HepG2 (cell line): ENCODE measurements around the gene MEX3D. TPM values are rescaled to one million over a fixed set of nuclear protein-coding genes. Genes with fewer than 3 reads are reported as not detected.

Experiments
- GABPA ChIP-seq, 2 experiments: IDR thresholded peaks; 2 replicates each; pipeline ENCODE4 v1.6.1; 2011 to 2016; ENCODE audit warnings: low read depth in 2 of 2, low read length in 1 of 2, missing biosample characterization in 1 of 2, missing genetic modification characterization in 1 of 2
- KDM1A ChIP-seq: IDR thresholded peaks from 2 replicates; pipeline ENCODE4 v1.6.1; 2016; ENCODE audit warnings: missing compliant biosample characterization
- KDM2A ChIP-seq: sonication (generic); formaldehyde crosslinking; IDR thresholded peaks from 2 replicates; pipeline ENCODE4 v1.4.0; 2020; ENCODE audit warnings: low read depth, missing genetic modification reagents, borderline replicate concordance
- KLF16 ChIP-seq, 2 experiments: sonication (generic) in 1 of 2; formaldehyde crosslinking in 1 of 2; IDR thresholded peaks; 2 replicates each; pipeline versions ENCODE4 v1.6.1 to v1.8.0; 2016 to 2023; ENCODE audit warnings: missing genetic modification reagents in 2 of 2, missing compliant biosample characterization in 1 of 2
- MEIS2 ChIP-seq: sonication (generic); formaldehyde crosslinking; IDR thresholded peaks from 2 replicates; pipeline ENCODE4 v1.9.0; 2021; ENCODE audit warnings: mild to moderate bottlenecking, missing genetic modification reagents
- RAD21 ChIP-seq: fragments of 450-650 bp; formaldehyde crosslinking; IDR thresholded peaks from 2 replicates; pipeline ENCODE4 v1.5.0; 2020; ENCODE audit warnings: mild to moderate bottlenecking
- RCOR2 ChIP-seq: IDR thresholded peaks from 2 replicates; pipeline ENCODE4 v1.6.1; 2016; ENCODE audit warnings: missing biosample characterization, missing genetic modification reagents
- SP5 ChIP-seq: IDR thresholded peaks from 2 replicates; pipeline ENCODE4 v1.6.1; 2016; ENCODE audit warnings: low read depth, borderline replicate concordance
- TBX2 ChIP-seq: sonication (generic); formaldehyde crosslinking; IDR thresholded peaks from 2 replicates; pipeline ENCODE4 v1.5.0; 2020; ENCODE audit warnings: missing genetic modification reagents, mild to moderate bottlenecking, borderline replicate concordance
- YEATS4 ChIP-seq: sonication (generic); formaldehyde crosslinking; IDR thresholded peaks from 2 replicates; pipeline ENCODE4 v1.4.0; 2020; ENCODE audit warnings: missing genetic modification reagents, borderline replicate concordance
- ZFP82 ChIP-seq: sonication (generic); formaldehyde crosslinking; IDR thresholded peaks from 2 replicates; pipeline ENCODE4 v1.5.1; 2020; ENCODE audit warnings: mild to moderate bottlenecking, missing genetic modification reagents, borderline replicate concordance
- ZKSCAN8 ChIP-seq: IDR thresholded peaks from 2 replicates; pipeline ENCODE4 v1.6.1; 2016; ENCODE audit warnings: borderline replicate concordance, missing genetic modification reagents, missing compliant biosample characterization
- ZNF629 ChIP-seq: sonication (generic); formaldehyde crosslinking; conservative IDR thresholded peaks from 2 replicates; pipeline ENCODE4 v1.5.0; 2020; ENCODE audit warnings: missing genetic modification reagents
- ZNF672 ChIP-seq: sonication (generic); formaldehyde crosslinking; IDR thresholded peaks from 2 replicates; pipeline ENCODE4 v1.8.1; 2022; ENCODE audit warnings: missing genetic modification reagents
- polyA plus RNA-seq, 8 experiments: library from polyadenylated mRNA; depleted of rRNA in 3 of 8; stranded (reverse) in 7 of 8; unstranded in 1 of 8; fragments of >200 nt; fragmentation: Illumina TruSeq in 4 of 8; extraction: Trizol in 4 of 8; gene quantifications; 2 replicates each; pipeline versions ENCODE4 v1.2.1 to v1.2.3, GENCODE V29; 2011 to 2016; ENCODE audit warnings: low read depth in 4 of 8, missing spikeins in 1 of 8, mixed read lengths in 1 of 8; ENCODE audit not compliant: insufficient read depth in 1 of 8
- total RNA-seq, 5 experiments: library from RNA; depleted of rRNA; stranded (reverse); fragments of >200 nt; fragmentation: Illumina TruSeq; extraction: Trizol; gene quantifications; 2 replicates each; pipeline ENCODE4 v1.2.3, GENCODE V29; 2016; ENCODE audit warnings: low read depth in 1 of 5
- TF ChIP-seq, protein P1 (sequence below): sonication (generic); formaldehyde crosslinking; IDR thresholded peaks from 2 replicates; pipeline ENCODE4 v1.4.0; 2020; ENCODE audit warnings: mild to moderate bottlenecking, missing genetic modification reagents
- TF ChIP-seq, protein P2 (sequence below): sonication (generic); formaldehyde crosslinking; IDR thresholded peaks from 2 replicates; pipeline ENCODE4 v1.8.0; 2022; ENCODE audit warnings: mild to moderate bottlenecking, missing genetic modification reagents, borderline replicate concordance

The MEX3D gene
- total and polyA plus RNA-seq, 2 of the 13 experiments (the other 11 are each of a cell fraction or from before 2014, with no cell fraction given) = 3.6 to 17.1 TPM

DNA sequence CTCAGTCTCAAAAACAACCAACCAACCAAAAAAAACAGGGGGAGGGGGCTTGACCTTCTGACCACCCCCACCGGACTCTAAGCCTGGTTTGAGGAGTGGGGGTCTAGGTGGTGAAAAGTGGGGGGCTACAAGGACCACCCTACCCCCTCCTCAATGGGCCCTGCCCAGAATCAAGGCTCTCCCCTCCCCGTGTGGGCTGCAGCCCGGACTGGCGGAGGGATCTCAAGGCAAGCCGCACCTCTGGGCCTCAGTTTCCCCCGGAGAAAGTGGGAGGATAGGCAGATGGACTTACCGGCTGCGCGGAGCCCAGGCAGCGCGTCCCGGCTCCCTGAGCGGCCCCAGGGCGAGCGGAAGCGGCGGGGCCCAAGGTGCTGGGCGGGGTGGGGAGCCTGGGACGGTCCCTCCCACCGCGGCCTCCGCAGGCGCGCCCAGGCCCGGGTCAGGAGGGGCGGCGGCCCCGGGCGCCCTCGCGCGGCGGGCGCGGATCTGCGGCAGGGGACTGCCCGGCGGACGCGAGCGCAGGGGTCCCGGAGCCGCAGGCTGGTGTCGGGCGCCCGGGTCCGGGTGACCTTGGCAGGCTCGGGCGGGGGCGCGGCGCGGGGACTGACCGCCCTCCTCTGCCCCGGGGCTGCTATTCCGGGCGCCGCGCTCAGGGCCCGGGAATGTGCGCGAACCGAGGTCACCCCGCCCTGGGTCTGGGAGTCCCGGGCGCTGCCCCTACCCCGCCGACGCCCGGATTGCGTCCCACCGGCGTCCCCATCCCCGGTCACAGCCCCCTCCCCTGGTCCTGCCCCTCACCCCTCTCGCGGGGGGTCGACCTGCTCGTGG is 55.2 kb downstream of the MEX3D start, which contains the start of gene ADAMTSL5 (continued):
- TF ChIP-seq YEATS4 (CRISPR knock-in tag) (0 out of 2 replicates have a peak, but pooled peaks have one; percentile 23), ZFP82 (CRISPR knock-in tag) (0 out of 2 replicates have a peak, but pooled peaks have one; percentile 23), GABPA (IDR thresholded peaks at IDR 0.05; ENCODE audit: low read depth, low read length) (peak; percentile 65), GABPA (CRISPR knock-in tag; IDR thresholded peaks at IDR 0.05; ENCODE audit: low read depth) (peak; percentile 53), RAD21 (CRISPR knock-in tag) (peak; percentile 80), SP5 (CRISPR knock-in tag) (peak; percentile 79), KDM2A (peak; percentile 57), TBX2 (CRISPR knock-in tag) (peak; percentile 45; the same call in 1 of the 2 replicates), KLF16 (CRISPR knock-in tag; IDR thresholded peaks at IDR 0.05) (peak in 1 of 2 experiments; percentile 19; a peak in 1 of 4 replicates), ZNF629 (CRISPR knock-in tag) (0 out of 2 replicates have a peak, but pooled peaks have one; percentile 10), KDM1A (CRISPR knock-in tag) (peak; percentile 99), ZNF672 (CRISPR knock-in tag) (peak; percentile 100), ZKSCAN8 (CRISPR knock-in tag) (peak; percentile 25; the same call in 1 of the 2 replicates), RCOR2 (peak; percentile 88; the same call in 1 of the 2 replicates), MEIS2 (CRISPR knock-in tag) (peak; percentile 14; the same call in 1 of the 2 replicates)
- TF ChIP-seq, protein P1, sequence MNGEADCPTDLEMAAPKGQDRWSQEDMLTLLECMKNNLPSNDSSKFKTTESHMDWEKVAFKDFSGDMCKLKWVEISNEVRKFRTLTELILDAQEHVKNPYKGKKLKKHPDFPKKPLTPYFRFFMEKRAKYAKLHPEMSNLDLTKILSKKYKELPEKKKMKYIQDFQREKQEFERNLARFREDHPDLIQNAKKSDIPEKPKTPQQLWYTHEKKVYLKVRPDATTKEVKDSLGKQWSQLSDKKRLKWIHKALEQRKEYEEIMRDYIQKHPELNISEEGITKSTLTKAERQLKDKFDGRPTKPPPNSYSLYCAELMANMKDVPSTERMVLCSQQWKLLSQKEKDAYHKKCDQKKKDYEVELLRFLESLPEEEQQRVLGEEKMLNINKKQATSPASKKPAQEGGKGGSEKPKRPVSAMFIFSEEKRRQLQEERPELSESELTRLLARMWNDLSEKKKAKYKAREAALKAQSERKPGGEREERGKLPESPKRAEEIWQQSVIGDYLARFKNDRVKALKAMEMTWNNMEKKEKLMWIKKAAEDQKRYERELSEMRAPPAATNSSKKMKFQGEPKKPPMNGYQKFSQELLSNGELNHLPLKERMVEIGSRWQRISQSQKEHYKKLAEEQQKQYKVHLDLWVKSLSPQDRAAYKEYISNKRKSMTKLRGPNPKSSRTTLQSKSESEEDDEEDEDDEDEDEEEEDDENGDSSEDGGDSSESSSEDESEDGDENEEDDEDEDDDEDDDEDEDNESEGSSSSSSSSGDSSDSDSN (CRISPR knock-in tag) = peak; percentile 34; the same call in 1 of the 2 replicates
- TF ChIP-seq, protein P2, sequence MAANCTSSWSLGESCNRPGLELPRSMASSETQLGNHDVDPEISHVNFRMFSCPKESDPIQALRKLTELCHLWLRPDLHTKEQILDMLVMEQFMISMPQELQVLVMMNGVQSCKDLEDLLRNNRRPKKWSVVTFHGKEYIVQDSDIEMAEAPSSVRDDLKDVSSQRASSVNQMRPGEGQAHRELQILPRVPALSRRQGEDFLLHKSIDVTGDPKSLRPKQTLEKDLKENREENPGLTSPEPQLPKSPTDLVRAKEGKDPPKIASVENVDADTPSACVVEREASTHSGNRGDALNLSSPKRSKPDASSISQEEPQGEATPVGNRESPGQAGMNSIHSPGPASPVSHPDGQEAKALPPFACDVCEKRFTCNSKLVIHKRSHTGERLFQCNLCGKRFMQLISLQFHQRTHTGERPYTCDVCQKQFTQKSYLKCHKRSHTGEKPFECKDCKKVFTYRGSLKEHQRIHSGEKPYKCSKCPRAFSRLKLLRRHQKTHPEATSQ (CRISPR knock-in tag) = no peak
- TF ChIP-seq, all 625 proteins: peak for 73
